ENCODE measurements around the gene TMEM30B.

Gene TMEM30B

DNA sequence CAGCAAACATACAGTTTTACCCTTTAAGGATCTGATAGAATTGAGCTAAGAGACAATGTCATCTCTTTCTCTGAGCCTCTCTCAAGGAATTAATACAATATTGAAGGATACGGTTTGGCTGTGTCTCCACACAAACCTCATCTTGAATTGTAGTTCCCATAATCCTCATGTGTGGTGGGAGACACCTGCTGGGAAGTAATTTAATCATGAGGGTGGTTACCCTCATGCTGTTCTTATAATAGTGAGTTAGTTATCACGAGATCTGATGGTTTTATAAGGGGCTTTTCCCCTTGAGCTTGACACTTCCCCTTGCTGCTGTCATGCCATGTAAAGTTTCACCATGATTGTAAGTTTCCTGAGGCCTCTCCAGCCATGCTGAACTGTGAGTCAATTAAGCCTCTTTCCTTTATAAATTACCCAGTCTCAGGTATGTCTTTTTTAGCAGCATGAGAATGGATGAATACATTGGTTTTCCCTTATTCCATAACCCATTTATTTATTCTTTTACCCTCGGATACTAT, 47.6 kb downstream of the TMEM30B start:
- DNase-seq (ENCODE audit: low spot score), result no peak

DNA sequence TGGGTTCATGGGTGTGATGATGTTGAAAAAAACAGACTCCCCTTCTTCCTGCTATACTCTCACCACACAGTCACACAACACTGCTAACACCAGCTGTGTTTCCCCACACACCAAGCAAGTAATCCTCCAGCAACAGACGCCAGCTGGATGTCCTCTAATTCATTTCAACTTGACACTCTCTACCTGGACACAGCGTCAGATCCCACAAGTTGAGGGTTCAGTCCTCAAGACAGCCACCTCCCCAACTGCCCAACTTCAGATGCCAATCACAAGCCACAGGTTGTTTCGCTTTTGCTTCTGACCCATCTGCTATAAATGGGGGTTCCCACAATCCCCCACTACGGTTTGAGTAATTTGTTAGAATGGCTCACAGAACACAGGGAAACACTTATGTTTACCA, 49.3 kb downstream of the TMEM30B start:
- DNase-seq (ENCODE audit: low spot score), result no peak

GRCh38 chr14:61229981-61230380, 51.2 kb downstream of the TMEM30B start:
- no peak for DNase-seq (ENCODE audit: low spot score)

DNA sequence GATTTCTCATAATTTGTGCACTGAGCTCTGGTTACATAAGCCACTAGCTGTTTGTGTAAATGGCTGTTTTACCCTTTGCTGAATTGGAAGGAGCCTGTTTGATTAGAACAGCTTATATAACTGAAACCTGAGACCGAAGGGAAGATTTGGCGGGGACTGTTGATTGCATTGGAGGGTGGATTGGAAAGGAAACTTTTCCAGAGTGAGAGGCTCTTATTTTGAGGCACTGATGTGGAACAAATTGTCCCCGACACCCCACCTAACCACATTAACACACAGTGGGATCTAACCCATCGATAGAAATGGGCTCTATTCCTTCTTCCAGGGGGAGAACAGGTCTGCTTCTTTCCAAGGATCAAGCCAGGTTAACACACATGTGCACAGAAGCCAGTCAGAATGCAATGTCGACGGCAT, 51.7 kb downstream of the TMEM30B start:
- no peak for DNase-seq (ENCODE audit: low spot score)

DNA sequence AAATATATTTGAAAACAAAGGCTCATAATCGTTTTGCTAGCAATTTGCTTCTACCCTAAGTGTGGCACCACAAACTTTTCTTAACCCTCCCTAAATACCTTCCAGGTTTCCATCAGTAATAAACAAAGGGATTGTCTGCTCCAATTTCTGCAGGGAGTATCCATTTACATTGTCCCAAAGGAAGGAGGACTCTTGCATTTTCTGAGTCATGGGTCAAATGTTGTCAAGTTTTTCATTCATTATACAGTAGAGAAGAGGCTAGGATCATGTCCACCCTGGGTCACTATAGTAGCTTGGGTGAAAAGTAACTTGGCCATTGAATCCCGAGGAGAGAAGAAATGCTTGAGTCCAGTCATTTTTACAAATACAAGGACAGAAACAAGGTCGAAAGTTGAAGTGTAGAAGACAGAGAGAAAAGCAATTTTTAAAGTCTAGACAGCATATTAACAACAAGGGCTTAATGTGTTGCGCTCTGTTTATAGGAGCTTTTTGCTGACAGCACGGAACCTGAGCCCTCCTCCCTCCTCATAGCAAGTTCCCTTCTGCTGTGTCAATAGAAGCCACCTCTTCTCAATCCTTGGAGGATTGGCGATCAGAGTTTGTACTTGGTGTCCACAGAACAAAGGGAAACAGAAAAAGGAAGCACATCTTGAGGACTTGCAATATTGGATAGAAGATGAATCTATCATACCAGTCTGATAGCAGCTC, 53.1 kb downstream of the TMEM30B start:
- no peak for DNase-seq (ENCODE audit: low spot score)
